Measurements from ENCODE around the gene IL1RAPL2.
"Not testable (repeated sequence)": the region's sequence is repeated elsewhere in the genome, so short reads cannot be mapped to it uniquely, and the experiment has no call there.

Gene IL1RAPL2

DNA sequence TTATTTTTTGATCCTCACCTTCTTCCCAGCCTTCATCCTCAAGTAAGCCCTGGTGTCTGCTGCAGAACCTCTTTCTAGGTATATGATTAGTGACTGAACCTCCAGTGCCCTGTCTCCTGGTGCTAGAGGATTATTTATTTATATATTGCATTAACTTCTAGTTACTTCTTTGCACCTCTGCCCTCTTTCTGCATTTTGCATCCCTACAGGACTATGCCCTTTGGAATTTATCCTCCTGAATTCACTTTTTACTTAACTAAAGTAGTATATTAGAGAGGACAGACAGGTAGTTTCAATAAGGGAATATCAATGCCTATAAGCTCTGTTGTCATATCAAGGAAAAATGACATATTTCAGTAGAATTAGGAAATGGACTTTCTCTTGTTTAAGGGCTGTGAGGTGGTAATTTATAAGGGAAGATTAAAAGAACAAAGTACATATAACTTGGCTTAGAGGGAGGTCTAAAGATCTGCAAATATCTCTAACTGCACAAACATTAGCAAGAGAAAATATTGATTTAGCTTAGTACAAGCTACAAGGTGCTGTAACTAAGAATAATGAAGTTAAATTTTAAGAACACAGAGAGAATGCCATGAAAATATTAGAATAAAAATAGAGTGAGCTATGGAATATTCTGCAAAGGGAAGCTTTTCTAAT, 472.8 kb downstream of the IL1RAPL2 start:
- DNase-seq = no peak

DNA sequence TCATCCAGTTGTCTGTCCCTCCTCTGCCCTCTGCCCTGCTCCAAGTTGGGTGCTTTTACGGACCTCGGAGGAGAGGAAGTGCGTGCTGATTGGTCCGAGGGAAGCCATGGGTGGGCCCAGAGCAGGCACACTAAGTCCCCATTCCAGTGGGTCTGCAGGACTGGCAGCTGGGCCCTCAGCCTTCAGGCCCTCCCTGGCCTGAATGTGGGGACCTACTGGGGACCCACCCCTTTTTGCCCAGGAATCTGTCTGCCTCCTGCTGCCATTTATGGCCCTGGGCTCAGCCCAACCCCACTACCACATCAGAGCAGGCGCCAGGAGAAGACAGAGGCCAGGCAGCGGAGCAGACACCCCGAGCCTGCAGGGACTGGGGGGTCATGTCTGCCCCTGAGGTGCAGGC, 484.9 kb downstream of the IL1RAPL2 start:
- DNase-seq = no peak

DNA sequence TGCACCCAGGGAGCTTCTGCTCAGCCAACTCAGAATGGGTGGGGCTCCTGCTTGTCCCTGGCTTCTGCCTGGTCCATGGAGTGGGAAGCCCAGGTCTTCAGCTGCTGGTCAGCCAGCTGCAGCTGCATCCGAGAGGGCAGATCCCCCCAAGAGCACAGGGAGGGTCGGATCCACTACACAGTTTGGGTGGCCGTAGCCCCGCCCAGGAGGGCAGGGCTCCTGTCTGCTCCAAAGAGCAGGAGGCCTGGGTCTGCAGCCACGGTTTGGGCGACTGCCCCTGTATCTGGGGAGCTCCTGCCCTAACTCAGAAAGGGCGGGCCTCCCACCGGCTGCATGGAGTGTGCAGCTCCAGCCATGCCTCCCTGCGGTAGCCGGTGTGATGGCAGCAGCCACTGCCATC, 485.4 kb downstream of the IL1RAPL2 start:
- no peak for DNase-seq

DNA sequence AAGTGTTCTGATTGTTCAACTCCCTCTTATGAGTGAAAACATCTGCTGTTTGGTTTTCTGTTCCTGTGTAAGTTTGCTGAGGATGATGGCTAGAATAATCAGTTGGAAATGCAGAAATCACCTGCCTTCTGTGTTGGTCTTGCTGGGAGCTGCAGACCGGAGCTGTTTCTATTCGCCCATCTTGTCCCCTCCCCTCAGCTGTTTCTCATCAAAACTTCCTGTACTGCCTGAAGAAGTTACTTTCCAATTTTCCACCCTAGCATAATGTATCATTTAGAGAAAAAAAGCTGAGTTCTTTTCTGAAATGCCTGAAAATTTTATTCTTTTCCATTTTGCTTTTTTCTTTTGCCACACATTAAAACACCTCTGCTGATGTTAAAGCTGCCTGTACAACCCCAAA, 486.9 kb downstream of the IL1RAPL2 start:
- DNase-seq = no peak

DNA sequence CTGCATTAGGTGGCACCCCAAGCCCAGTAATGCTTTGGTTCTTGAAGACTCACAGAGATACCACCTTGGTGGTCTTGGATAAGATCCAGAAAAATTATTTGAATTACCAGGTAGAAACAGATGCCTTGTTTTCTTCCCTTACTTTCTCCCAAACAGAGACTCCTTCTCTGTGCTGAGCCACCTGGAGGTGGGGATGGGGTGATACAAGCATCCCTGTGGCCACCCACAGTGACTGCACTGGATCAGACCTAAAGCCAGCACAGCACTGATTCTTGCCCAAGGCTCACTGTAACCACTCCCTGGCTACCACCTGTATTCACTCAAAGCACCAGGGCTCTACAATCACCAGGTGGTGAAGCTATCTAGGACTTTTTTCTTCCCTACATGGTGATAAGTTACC, 497.7 kb downstream of the IL1RAPL2 start:
- DNase-seq = no peak

DNA sequence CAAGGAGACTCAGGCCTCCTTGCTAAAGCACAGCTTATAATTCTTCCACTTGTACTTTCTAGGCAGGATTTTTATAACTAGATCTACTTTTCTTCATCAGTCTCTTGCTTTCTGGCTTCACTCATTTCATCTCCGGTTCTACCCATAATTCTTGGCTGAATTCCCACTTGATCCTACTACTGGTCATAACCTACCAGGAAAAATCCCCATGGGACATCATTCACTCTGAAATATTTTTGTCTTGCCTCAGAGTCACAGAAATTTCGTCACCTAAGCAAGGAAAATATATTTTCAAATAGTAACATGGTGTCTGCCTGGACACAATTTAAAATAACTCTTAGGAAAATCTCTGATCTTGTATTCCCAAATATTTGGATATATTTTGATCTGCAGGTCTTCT, 532.2 kb downstream of the IL1RAPL2 start:
- DNase-seq = no peak

DNA sequence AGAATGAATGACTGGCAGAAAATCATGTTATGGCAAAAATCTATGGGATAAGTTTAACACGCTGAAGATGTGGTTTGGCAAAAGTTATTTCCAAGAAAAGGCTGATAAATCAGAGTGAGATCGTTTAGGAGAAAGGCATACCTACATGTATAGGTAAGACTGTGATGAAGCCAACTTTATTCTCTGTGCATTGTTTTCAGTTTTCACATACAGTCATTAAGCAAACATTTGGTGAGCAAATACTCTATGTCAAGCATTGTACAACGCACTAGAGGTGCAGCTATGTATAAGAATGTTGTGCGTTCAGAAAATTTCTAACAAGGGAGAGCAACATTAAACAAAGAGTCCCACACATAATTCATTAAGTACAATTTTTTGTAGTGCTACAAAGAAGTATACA, 532.8 kb downstream of the IL1RAPL2 start:
- DNase-seq = no peak

DNA sequence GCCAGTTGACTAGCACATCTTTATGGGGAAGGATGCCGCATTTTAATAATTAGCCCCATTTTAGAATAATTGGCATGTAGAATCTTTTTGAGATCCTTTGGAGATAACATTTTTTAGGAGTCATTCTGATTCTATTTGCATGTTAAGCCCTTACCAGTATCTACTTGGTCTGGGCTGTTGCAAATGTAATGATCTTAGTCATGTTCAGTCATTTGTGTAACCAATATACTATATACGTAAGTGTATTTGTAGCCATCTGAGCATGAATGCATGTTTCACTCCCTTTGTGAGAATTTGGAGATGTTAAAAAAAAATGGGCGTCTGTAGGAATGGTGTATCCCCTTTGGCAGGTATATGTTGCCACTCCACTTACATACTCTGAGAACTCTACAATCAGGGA, 535.4 kb downstream of the IL1RAPL2 start:
- no peak for DNase-seq

DNA sequence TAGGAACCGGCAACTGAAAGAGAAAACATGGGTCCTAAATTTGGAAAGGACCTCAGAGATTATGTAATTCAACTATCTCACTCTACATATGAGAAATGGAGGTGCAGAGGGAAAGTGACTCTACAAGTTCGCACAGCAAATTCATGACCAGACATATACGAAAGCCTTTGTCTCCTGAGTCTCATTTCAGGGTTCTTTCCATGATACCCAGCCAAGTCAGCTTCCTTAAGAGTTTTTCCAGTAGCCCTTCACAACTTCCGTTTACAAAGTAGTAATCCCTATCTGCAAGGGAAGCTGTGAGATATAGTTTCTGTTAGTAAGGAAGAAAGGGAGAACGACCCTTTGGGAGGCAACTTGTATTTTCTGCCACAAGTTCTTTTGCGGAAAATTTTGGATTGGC, 543.9 kb downstream of the IL1RAPL2 start:
- DNase-seq = no peak

DNA sequence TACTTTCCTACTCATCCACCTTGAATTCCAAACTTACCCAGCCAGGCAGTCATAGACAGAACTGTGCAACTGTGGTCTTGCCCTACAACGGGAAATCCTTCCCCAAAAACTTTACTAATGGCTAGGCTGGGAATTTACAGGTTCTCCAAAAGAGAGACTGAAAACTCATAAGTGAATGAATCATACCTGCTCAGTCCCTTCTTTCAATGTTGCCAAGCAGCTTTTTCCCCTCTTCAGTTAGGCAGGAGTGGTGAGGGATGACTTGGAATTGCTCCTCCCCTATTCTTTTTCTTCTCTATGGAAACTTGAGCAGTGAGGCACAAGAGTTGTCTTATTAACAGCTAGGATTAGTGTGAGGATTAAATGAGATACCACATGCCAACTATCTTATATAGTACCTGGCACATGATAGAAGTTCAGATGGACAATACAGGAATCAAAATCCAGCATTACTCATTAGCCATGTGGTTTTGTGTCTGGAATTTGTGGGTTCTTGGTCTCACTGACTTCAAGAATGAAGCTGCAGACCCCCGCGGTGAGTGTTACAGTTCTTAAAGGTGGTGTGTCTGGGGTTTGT, 548.6 kb downstream of the IL1RAPL2 start:
- no peak for DNase-seq

DNA sequence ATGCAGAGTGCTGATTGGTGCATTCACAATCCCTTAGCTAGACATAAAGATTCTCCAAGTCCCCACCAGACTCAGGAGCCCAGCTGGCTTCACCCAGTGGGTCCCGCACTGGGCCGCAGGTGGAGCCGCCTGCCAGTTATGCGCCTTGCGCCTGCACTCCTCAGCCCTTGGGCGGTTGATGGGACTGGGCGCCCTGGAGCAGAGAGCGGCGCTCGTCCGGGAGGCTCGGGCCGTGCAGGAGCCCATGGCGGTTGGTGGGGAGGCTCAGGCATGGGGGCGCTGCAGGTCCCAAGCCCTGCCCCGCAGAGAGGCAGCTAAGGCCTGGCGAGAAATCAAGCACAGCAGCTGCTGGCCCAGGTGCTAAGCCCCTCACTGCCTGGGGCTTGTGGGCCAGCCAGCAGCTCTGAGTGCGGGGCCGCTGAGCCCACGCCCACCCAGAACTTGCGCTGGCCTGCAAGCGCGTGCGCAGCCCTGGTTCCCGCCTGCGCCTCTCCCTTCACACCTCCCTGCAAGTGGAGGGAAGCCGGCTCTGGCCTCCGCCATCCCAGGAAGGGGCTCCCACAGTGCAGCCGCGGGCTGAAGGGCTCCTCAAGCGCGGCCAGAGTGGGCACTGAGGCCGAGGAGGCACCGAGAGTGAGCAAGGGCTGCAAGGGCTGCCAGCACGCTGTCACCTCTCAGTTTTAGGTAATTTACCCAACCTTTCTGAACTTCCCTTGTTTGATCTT, 549.8 kb downstream of the IL1RAPL2 start:
- not testable (repeated sequence) for DNase-seq

DNA sequence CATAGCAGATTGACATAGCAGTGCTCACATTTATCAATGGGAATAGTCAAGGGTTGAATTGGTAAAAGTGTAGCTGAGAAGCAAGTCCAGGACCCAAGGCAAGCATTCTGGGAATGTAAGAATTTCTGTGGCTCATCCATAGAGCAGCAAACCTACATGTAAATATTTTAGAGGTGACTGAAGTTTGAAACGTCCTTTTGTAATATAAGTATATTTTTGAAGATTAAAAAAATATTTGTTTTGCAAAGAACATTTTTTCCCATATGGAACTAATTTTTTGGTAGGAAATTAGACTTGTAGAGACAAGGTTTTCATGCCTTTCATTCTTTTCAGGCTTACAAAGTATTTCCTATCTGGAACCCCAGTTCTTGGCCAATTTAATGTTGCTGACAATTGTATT, 550.5 kb downstream of the IL1RAPL2 start:
- DNase-seq = no peak

DNA sequence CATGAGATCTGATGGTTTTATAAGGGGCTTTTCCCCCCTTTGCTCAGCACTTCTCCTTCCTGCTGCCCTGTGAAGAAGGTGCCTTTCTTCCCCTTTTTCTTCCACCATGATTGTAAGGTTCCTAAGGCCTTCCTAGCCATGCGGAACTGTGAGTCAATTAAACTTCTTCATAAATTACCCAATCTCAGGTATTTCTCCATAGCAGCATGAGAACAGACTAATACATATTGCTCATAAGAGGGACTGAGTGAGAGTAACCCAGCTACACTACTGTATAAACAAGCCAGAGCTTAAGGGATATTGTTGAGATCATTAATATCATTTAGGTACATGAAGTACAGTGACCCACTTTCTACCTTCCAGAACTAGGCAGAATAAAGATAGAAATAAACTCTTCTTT, 551.6 kb downstream of the IL1RAPL2 start:
- no peak for DNase-seq

DNA sequence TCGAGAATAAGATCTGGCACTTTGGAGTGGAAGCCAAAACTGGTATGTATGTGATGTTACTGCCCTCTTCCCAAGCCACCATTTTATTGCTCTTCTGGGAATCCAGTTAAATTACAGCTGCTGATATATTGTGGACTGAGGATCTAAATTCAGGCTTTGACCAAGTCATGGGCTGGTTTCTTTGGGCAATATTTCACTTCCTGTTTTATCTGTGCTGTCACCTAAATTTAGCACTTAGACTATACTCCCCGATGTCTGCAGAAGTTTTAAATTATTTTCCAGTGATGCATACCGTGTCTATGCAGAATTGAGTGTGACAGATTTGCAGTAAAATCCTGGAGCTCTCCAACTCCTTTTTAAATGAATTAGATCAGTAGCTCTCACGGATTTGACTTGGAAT, 554.5 kb downstream of the IL1RAPL2 start:
- no peak for DNase-seq

DNA sequence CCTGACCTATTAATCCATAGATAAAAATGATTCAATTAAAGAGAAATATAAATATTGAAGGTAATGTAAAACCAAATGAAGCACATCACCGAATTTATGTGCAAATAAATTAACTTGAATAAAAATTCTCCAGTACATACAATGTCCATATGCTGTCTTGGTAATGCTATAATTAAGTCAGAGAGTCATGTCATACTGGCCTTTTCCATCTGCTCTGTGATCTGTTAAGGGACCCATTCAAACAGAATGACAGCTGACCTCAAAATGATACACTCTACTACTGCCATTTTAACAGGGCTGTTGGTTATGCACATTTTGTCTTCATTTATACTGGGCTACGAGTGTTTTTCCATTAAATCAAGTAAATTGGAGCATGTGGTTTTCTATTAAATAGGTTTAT, 555.2 kb downstream of the IL1RAPL2 start:
- DNase-seq = no peak

DNA sequence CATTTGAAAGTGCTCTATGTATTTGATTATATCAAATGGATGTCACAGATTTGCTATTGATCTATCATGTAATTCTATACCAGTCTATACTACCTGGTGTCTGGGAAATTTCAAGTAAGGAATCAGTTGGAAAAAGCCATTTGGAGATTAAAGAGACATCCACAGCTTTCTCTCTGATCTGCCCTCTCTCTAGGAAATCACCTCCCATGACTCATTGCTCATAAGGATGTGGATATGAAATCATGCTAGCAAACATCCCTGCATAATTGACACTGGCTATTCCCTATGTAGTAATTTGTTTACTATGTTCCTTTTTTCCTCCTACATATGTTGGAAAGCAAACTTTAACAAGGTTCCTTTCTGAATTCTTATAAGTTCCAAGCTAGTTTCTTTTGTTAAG, 560.2 kb downstream of the IL1RAPL2 start:
- no peak for DNase-seq

DNA sequence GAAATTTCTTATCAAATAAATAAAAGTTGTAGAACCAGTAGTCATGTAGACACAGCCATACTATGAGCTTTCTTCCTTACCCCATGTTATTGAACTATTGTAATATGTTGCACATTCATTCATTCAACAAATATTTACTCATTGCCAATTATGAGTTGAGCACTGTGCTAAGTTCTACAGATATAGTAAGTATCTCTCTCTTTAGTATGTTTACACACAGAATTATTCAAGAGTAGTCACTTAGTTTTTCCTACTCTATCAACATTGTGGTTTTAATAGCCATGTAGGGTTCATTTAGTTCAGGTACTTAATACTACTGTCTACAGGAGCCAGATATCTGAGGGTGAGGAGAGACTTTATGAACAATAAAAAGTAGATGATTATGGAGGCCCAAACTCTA, 568.3 kb downstream of the IL1RAPL2 start:
- no peak for DNase-seq

DNA sequence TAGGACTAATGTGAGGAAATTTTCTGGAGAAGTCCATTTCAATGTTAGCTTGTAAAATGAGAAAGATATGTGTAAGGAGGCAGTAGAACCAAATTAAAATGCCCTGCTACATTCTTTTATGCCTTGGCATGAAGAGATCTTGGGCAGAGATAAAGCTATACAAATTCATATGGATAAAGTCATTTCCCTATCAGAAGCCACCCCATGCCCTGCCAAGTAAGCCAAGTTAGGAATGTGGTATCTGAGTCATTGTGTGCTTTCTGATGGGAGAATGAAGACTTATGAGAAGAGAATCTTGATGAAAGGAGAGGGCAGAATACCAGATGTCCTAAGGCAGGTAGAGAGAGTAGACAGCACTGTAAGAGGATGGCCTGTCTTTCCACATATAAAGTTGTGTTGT, 570.8 kb downstream of the IL1RAPL2 start:
- no peak for DNase-seq

DNA sequence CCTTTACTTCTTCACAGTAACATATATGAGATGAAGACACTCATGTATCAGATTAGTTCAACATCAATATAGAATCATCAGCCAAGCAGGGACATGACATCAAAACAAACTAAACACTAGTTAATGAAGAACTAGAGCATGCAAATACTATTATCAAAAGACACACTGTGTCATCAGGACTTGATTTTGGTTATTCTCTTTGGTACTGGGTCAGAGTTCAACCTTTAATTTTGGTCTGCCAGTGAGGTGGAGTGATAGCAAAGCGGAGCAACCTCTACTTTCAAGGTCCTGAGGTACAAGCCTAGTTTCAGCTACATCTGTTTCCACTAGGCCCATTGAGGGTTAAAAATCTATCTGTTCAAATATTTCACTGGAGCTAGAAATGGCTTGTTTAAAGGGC, 584.0 kb downstream of the IL1RAPL2 start:
- DNase-seq = no peak

DNA sequence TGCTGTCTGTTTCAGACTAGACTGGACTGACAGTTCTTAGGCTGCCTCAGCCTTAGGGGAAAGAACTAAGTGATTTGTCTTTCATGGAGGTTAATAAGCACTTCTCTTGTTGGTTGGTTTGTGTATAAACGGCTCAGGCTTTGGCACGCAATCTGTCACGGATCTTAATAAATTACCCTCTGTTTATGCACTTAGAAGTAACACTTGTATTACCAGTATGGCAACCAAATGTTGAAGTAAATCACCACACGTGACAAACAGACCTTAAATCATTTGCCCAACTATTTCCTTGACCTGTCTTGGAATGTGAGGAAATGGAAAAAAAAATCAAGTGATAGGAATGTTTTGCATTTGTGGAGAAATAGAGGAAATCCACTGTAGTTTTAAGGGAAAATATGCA, 584.6 kb downstream of the IL1RAPL2 start:
- DNase-seq = no peak

DNA sequence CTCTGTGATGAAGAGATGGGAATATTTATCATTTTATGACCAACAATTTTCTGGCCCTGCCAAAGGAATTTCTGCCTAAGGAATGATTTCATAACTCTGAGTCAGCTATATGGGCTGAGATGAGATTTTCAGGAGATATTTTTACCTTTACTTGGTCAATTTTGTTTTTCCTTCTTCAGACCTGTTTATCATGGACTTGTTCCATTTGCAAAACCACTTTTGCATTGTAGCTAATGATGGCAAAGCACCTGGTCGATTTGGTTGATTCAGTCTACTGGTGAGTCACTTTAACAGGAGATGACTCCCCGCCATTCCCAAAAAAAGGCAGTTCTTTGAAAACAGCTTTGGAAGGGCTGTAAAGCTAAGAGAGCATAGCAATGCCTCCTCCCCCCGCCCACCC, 601.2 kb downstream of the IL1RAPL2 start:
- no peak for DNase-seq

DNA sequence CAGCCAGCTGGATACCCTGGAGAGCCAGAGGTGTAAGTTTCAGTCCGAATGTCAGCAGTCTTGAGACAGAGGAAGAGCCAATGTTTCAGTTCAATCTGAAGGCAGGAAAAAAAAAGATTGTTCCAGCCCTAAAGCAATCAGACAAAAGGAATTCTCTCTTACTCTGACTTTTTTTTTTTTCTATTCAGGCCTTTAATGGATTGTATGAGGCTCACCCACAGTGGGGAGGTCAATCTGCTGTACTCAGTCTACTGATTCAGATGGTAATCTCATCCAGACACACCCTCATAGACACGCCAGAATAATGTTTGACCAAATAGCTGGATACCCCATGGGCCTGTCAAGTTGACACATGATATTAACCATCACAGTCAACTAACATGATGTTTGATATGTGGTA, 602.6 kb downstream of the IL1RAPL2 start:
- DNase-seq = no peak

DNA sequence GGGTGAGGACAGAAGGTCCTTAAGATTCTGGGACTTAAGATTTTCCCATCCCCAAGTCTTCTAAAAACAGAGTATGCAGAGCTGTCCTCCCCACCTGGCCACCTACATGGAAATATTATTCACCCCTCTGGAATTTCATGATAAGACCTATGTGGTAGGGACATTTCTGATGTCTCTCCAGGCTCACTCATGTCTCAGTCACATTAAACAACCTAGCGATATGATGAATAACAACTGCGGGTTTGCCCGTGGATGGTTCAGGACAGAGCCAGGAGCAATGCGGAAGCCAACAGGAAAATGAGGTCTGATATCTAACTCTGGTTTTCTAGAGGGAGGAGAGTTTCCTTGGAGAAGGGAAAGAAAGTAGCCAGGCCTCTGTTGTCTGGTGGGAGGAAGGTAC, 607.1 kb downstream of the IL1RAPL2 start:
- no peak for DNase-seq

DNA sequence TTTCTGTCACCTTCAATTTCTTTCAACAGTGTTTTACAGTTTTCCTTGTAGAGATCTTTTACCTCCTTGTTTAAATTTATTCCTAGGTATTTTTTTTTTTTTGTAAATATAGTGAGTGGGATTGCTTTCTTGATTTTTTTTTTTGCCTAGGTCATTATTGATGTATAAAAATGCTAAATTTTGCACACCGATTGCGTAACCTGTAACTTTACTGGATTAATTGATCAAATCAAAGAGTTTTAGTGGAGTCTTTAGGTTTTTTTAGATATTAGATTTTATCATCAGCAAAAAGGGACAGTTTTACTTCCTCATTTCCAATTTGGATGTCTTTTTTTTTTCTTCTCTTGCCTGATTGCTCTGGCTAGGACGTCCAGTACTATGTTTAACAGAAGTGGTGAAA, 613.6 kb downstream of the IL1RAPL2 start:
- DNase-seq = no peak

DNA sequence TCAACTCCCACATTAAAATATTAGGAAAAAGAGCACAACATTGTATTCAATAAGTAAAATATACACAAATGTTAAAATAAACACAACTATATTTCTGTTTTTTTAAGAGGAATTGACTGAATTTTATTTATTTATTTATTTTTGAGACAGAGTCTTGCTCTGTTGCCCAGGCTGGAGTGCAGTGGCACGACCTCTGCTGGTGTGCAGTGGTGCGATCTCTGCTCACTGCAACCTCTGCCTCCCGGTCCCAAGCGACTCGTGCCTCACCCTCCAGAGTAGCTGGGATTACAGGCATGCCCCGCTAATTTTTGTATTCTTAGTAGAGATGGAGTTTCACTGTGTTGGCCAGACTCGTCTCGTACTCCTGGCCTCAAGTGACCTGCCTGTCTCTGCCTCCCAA, 623.1 kb downstream of the IL1RAPL2 start:
- no peak for DNase-seq
